Activated CD8-positive, alpha-beta T cell treated with anti-CD3 and anti-CD28 coated beads for 36 hours (primary cell): ENCODE data around the gene CALHM2. TPM values are rescaled to one million over a fixed set of nuclear protein-coding genes. Genes with fewer than 3 reads are reported as not detected.
A peak's percentile ranks its signal among the peaks of the same experiment; 100 is the strongest.

Experiments used
- ATAC-seq: fragments of 200-7000 bp; cut with Tn5 transposase; one replicate; pipeline ENCODE4 v1.10.0; 2021; ENCODE audit warnings: mild to moderate bottlenecking, moderate library complexity
- CTCF ChIA-PET: fragments of 350-600 bp; sonication (Branson Sonifier 250); formaldehyde crosslinking; loops from one replicate; lab custom pipeline; 2021; ENCODE audit warnings: antibody characterized with exemption; lab: Charles Lee
- POLR2A ChIA-PET: fragments of 350-600 bp; sonication (Branson Sonifier 250); formaldehyde crosslinking; loops from one replicate; lab custom pipeline; 2021; ENCODE audit warnings: antibody characterized with exemption; lab: Charles Lee
- DNase-seq: peaks from one replicate; pipeline ENCODE4 v3.0.0-alpha.2; 2020
- H3K27ac Mint-ChIP-seq: one replicate; pipeline ENCODE4 v1.8.0; 2021; ENCODE audit warnings: mild to moderate bottlenecking, mixed read lengths
- H3K27me3 Mint-ChIP-seq: one replicate; pipeline ENCODE4 v1.8.0; 2021; ENCODE audit warnings: mixed read lengths
- H3K36me3 Mint-ChIP-seq: one replicate; pipeline ENCODE4 v1.8.0; 2021; ENCODE audit warnings: low read depth, mixed read lengths
- H3K4me1 Mint-ChIP-seq: one replicate; pipeline ENCODE4 v1.8.0; 2021; ENCODE audit warnings: low read depth, mixed read lengths
- H3K4me3 Mint-ChIP-seq: one replicate; pipeline ENCODE4 v1.8.0; 2021; ENCODE audit warnings: mild to moderate bottlenecking, moderate library complexity, mixed read lengths
- H3K9me3 Mint-ChIP-seq: one replicate; pipeline ENCODE4 v1.8.0; 2021; ENCODE audit warnings: mixed read lengths
- intact Hi-C: fragments of 100-400 bp; cut with micrococcal nuclease; formaldehyde crosslinking; loops from one replicate; pipeline ENCODE4 v1.10.0; 2022
- total RNA-seq, 2 experiments: library from RNA; stranded (reverse); gene quantifications; one replicate each; pipeline ENCODE4 v1.2.3, GENCODE V29; 2021
- TF ChIP-seq, protein P1 (sequence below): fragments of 200-600 bp; IDR thresholded peaks from one replicate; pipeline ENCODE4 v1.8.0; 2022; ENCODE audit warnings: antibody characterized with exemption, mild to moderate bottlenecking

The CALHM2 gene
- total RNA-seq, 2 experiments from 2014 or later: 7.6 to 9.5 TPM

GRCh38 chr10:103445366-103445765 is 6.8 kb downstream of the CALHM2 start:
- H3K27ac Mint-ChIP-seq: peak overlapping the region; percentile 46
- intact Hi-C loops: no loop called here
- H3K36me3 Mint-ChIP-seq: peaks cover 67% of the 10 kb centered on the region
- TF ChIP-seq, protein P1, sequence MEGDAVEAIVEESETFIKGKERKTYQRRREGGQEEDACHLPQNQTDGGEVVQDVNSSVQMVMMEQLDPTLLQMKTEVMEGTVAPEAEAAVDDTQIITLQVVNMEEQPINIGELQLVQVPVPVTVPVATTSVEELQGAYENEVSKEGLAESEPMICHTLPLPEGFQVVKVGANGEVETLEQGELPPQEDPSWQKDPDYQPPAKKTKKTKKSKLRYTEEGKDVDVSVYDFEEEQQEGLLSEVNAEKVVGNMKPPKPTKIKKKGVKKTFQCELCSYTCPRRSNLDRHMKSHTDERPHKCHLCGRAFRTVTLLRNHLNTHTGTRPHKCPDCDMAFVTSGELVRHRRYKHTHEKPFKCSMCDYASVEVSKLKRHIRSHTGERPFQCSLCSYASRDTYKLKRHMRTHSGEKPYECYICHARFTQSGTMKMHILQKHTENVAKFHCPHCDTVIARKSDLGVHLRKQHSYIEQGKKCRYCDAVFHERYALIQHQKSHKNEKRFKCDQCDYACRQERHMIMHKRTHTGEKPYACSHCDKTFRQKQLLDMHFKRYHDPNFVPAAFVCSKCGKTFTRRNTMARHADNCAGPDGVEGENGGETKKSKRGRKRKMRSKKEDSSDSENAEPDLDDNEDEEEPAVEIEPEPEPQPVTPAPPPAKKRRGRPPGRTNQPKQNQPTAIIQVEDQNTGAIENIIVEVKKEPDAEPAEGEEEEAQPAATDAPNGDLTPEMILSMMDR: no peak
- no peaks in the 10 kb centered on the region for H3K27me3 Mint-ChIP-seq
- H3K9me3 Mint-ChIP-seq: no peaks in the 10 kb centered on the region
- no peak for ATAC-seq
- H3K4me3 Mint-ChIP-seq: no peak overlapping the region
- ChIA-PET CTCF (no interaction called here), POLR2A (interaction anchor here (0.9 to 1.7 kb wide), 2 partner anchors 9 to 26 kb away, joined by 3 to 5 read pairs; no protein-coding TSS in a partner anchor)
- no peak for DNase-seq
- H3K4me1 Mint-ChIP-seq: peaks cover 17% of the 10 kb centered on the region

DNA sequence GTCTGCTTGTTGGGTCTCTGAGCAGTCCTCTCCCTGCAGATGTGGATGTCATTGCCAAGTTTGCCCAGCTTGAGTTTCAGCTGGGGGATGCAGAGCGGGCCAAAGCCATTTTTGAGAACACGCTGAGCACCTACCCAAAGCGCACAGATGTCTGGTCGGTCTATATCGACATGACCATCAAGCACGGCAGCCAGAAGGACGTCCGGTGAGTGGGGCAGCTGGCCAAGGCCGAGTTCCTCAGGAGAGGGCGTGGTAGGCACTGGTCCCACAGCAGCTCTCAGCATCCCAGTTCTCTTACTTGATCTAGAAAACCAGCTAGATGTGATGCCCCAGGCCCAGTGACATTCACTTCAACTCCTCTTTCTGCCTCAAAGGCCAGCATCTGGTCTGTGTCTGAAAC is 7.7 kb downstream of the CALHM2 start:
- ATAC-seq (no peak), DNase-seq (no peak)
- Mint-ChIP-seq H3K36me3 (peaks cover 68% of the 10 kb centered on the region), H3K4me3 (no peak overlapping the region), H3K27ac (no peak overlapping the region), H3K27me3 (no peaks in the 10 kb centered on the region), H3K9me3 (no peaks in the 10 kb centered on the region), H3K4me1 (peaks cover 8% of the 10 kb centered on the region)
- intact Hi-C loops: no loop called here
- TF ChIP-seq, protein P1: no peak
- POLR2A ChIA-PET: interaction anchor here (0.7 to 1.1 kb wide), 2 partner anchors 11 to 42 kb away, joined by 3 read pairs; no protein-coding TSS in a partner anchor
- CTCF ChIA-PET: no interaction called here

DNA sequence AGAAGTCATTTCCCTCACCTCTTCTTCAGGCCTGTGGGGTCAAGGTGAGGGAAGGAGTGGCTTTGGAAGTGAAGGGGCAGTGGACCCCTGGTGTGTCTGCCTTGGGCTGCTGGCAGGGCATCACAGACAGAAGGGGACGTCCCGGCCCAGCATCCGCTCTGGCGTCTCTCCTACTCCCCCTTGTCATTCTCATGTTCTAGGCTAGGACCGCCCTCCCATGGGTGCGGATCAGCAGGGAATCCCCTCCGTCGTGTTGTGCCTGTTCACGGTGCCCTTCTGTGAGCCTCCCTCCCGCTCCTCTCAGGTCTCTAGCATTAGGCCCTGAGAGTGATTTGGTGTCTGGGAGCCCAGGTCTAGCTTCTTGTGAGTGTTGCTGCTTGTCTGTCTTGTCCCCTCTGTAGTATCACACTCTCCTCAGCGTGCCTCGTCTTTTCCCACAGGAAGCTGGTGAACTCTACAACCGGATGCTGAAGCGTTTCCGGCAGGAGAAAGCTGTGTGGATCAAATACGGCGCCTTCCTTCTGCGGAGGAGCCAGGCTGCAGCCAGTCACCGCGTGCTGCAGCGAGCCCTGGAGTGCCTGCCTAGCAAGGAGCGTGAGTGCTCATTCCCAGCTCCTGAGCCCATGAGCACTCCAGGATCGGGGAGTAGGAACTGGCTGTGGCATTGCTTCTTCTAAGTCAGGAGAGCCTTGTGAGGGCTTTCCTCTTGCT is 8.5 kb downstream of the CALHM2 start:
- ATAC-seq (no peak), DNase-seq (no peak)
- TF ChIP-seq, protein P1: no peak
- peaks cover under 1% of the 10 kb centered on the region for H3K4me1 Mint-ChIP-seq
- POLR2A ChIA-PET: interaction anchor here (0.7 to 1.1 kb wide), 3 partner anchors 12 to 47 kb away, joined by 3 read pairs; partner anchors contain the start of genes ATP5MK and PDCD11
- no peaks in the 10 kb centered on the region for H3K27me3 Mint-ChIP-seq
- intact Hi-C loops: no loop called here
- no peak overlapping the region for H3K27ac Mint-ChIP-seq
- H3K4me3 Mint-ChIP-seq: no peak overlapping the region
- no peaks in the 10 kb centered on the region for H3K9me3 Mint-ChIP-seq
- H3K36me3 Mint-ChIP-seq: peaks cover 64% of the 10 kb centered on the region
- CTCF ChIA-PET: interaction anchor here (1.2 to 1.6 kb wide), 4 partner anchors 12 to 50 kb away, joined by 3 to 6 read pairs (median 4); partner anchors contain the start of gene NEURL1

DNA sequence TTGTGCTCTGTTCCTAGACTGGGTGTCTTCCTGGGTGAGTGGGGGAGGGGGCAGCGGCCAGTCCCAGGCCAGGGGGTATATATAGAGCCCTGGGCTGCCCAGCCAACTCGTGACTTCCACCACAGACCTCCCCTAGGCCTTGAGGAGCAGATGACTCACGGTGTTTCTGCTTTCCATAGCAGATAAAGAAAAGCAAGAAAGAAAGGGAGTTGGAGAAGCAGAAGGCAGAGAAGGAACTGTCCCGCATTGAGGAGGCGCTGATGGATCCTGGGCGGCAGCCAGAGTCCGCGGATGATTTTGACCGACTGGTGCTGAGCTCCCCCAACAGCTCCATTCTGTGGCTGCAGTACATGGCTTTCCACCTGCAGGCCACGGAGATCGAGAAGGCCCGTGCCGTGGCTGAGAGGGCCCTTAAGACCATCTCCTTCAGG is 10.1 kb downstream of the CALHM2 start:
- Mint-ChIP-seq H3K36me3 (peaks cover 66% of the 10 kb centered on the region), H3K4me1 (no peaks in the 10 kb centered on the region), H3K27me3 (no peaks in the 10 kb centered on the region), H3K27ac (no peak overlapping the region), H3K4me3 (no peak overlapping the region), H3K9me3 (no peaks in the 10 kb centered on the region)
- intact Hi-C loops: no loop called here
- DNase-seq (no peak), ATAC-seq (no peak)
- CTCF ChIA-PET: interaction anchor here (1.2 to 1.6 kb wide), 3 partner anchors 10 to 51 kb away, joined by 4 to 6 read pairs (median 4); partner anchors contain the start of gene NEURL1
- POLR2A ChIA-PET: interaction anchor here (0.8 kb wide), 2 partner anchors 10 to 74 kb away, joined by 3 read pairs; partner anchors contain the start of genes CALHM2 and TAF5
- TF ChIP-seq, protein P1: no peak

GRCh38 chr10:103441611-103442010 is 10.6 kb downstream of the CALHM2 start:
- ChIA-PET CTCF (no interaction called here), POLR2A (interaction anchor here (0.5 kb wide), 1 partner anchor 108 kb away, joined by 3 read pairs; no protein-coding TSS in a partner anchor)
- Mint-ChIP-seq H3K27ac (no peak overlapping the region), H3K4me1 (no peaks in the 10 kb centered on the region), H3K4me3 (no peak overlapping the region), H3K9me3 (no peaks in the 10 kb centered on the region), H3K36me3 (peaks cover 63% of the 10 kb centered on the region), H3K27me3 (no peaks in the 10 kb centered on the region)
- TF ChIP-seq, protein P1: no peak
- DNase-seq: no peak
- intact Hi-C loops: no loop called here
- no peak for ATAC-seq
